ENCODE data around the gene BLM. TPM values are rescaled to one million over a fixed set of nuclear protein-coding genes. Genes with fewer than 3 reads are reported as not detected.

Gene BLM
- total RNA-seq, 4 donors from 2014 or later: 0.29 to 5.0 (median 0.48) TPM

DNA sequence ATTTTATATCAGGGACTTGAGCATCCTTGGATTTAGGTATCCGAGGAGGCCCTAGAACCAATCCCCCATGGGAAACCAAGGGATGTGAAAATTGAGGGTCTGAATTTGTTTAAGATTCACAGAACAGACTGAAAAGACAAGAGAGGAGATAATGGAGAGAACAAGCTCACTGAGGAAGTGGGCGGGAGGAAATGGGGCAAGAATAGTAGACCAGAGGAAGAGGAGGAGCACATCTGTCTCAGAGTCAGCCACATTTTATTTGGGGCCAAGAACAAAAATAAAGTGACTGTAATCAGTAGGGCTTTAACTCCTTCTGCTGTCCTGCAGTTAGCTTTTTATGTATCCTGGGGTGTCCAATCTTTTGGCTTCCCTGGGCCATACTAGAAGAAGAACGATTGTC lies 63.8 kb downstream of the BLM start:
- Histone ChIP-seq H3K27ac (no peak overlapping the region), H3K4me3 (no peak overlapping the region), H3K4me1 (no peaks in the 10 kb centered on the region), H3K9me3 (no peaks in the 10 kb centered on the region), H3K36me3 (no peaks in the 10 kb centered on the region), H3K27me3 (no peaks in the 10 kb centered on the region)
- no peak for DNase-seq
- intact Hi-C loops (cut with DNase I; ENCODE audit: low total_unique reads): no loop called here
- TF ChIP-seq, protein P1, sequence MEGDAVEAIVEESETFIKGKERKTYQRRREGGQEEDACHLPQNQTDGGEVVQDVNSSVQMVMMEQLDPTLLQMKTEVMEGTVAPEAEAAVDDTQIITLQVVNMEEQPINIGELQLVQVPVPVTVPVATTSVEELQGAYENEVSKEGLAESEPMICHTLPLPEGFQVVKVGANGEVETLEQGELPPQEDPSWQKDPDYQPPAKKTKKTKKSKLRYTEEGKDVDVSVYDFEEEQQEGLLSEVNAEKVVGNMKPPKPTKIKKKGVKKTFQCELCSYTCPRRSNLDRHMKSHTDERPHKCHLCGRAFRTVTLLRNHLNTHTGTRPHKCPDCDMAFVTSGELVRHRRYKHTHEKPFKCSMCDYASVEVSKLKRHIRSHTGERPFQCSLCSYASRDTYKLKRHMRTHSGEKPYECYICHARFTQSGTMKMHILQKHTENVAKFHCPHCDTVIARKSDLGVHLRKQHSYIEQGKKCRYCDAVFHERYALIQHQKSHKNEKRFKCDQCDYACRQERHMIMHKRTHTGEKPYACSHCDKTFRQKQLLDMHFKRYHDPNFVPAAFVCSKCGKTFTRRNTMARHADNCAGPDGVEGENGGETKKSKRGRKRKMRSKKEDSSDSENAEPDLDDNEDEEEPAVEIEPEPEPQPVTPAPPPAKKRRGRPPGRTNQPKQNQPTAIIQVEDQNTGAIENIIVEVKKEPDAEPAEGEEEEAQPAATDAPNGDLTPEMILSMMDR (IDR thresholded peaks at IDR 0.05): no peak
- TF ChIP-seq POLR2A (IDR thresholded peaks at IDR 0.05): no peak

GRCh38 chr15:90782442-90782841 lies 65.3 kb downstream of the BLM start:
- H3K27me3 ChIP-seq: no peaks in the 10 kb centered on the region
- DNase-seq: no peak
- no peaks in the 10 kb centered on the region for H3K36me3 ChIP-seq
- H3K4me3 ChIP-seq: no peak overlapping the region
- TF ChIP-seq, protein P1 (IDR thresholded peaks at IDR 0.05): no peak
- TF ChIP-seq POLR2A (IDR thresholded peaks at IDR 0.05): no peak
- intact Hi-C loops (cut with DNase I; ENCODE audit: low total_unique reads): no loop called here
- H3K27ac ChIP-seq: no peak overlapping the region
- H3K4me1 ChIP-seq: no peaks in the 10 kb centered on the region
- H3K9me3 ChIP-seq: no peaks in the 10 kb centered on the region

DNA sequence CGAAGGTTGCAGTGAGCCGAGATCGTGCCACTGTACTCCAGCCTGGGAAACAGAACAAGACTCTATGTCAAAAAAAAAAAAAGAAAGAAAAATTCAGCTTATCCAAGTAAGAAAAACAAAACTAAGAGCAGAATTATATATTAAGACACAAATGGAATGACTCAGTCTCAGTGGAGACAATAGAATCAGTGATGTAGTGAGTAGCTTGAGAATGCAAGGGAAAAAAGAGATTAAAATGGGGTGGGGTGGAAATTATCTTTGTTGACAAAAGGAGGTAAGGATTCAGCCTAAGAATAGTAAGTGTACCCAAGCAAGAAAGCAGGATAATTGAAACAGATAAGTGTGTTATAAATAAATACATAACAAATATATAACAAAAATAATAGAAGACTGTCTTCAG lies 70.7 kb downstream of the BLM start:
- Histone ChIP-seq H3K9me3 (no peaks in the 10 kb centered on the region), H3K36me3 (no peaks in the 10 kb centered on the region), H3K27me3 (no peaks in the 10 kb centered on the region), H3K27ac (no peak overlapping the region), H3K4me3 (no peak overlapping the region), H3K4me1 (no peaks in the 10 kb centered on the region)
- intact Hi-C loops (cut with DNase I; ENCODE audit: low total_unique reads): no loop called here
- no peak for TF ChIP-seq POLR2A (IDR thresholded peaks at IDR 0.05)
- TF ChIP-seq, protein P1 (IDR thresholded peaks at IDR 0.05): no peak
- DNase-seq: no peak

- no peaks in the 10 kb centered on the region for H3K36me3 ChIP-seq
- no peak overlapping the region for H3K4me3 ChIP-seq
- intact Hi-C loops (cut with DNase I; ENCODE audit: low total_unique reads): no loop called here
- DNase-seq: no peak
- no peak overlapping the region for H3K27ac ChIP-seq
- H3K9me3 ChIP-seq: no peaks in the 10 kb centered on the region
- TF ChIP-seq, protein P1 (IDR thresholded peaks at IDR 0.05): no peak
- TF ChIP-seq POLR2A (IDR thresholded peaks at IDR 0.05): no peak
- H3K27me3 ChIP-seq: no peaks in the 10 kb centered on the region
- no peaks in the 10 kb centered on the region for H3K4me1 ChIP-seq
These were observed 72.3 kb downstream of the BLM start for GRCh38 chr15:90789462-90789861.

DNA sequence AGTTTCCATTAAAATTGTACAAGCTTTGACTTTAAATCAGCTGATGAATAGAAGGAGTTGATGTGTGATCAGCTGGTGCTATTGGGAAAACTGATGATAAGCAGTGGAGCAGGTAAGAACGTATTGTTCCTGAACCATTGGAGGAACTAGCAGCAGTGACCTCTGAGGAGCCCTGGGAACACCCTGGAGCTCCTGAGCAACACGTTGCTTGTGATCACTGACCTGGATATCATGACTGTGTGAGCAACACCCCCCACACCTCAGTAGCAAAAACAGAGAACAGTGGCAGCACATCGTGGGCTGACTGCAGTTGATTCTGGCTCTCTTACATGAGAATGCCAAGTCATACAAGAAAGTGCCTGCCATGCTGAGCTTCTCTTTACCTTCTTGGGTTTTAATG lies 72.9 kb downstream of the BLM start:
- no peak overlapping the region for H3K4me3 ChIP-seq
- no peaks in the 10 kb centered on the region for H3K4me1 ChIP-seq
- intact Hi-C loops (cut with DNase I; ENCODE audit: low total_unique reads): no loop called here
- no peak for TF ChIP-seq POLR2A (IDR thresholded peaks at IDR 0.05)
- TF ChIP-seq, protein P1 (IDR thresholded peaks at IDR 0.05): no peak
- H3K9me3 ChIP-seq: no peaks in the 10 kb centered on the region
- H3K27me3 ChIP-seq: no peaks in the 10 kb centered on the region
- H3K36me3 ChIP-seq: no peaks in the 10 kb centered on the region
- H3K27ac ChIP-seq: no peak overlapping the region
- no peak for DNase-seq
